CD4-positive, alpha-beta T cell (primary cell): ENCODE data around the gene SPDEF. TPM values are rescaled to one million over a fixed set of nuclear protein-coding genes. Genes with fewer than 3 reads are reported as not detected.

Source experiments
- ATAC-seq: fragments of 200-7000 bp; cut with Tn5 transposase; one replicate; pipeline ENCODE4 v1.10.0; 2022; ENCODE audit warnings: mild to moderate bottlenecking; ENCODE audit not compliant: poor library complexity
- CTCF ChIA-PET: fragments of 350-600 bp; sonication (Branson Sonifier 250); formaldehyde crosslinking; loops from one replicate; lab custom pipeline; 2021; ENCODE audit warnings: antibody characterized with exemption, inconsistent platforms; lab: Charles Lee
- POLR2A ChIA-PET: fragments of 350-600 bp; sonication (Branson Sonifier 250); formaldehyde crosslinking; loops from one replicate; lab custom pipeline; 2021; ENCODE audit warnings: antibody characterized with exemption, inconsistent platforms; lab: Charles Lee
- DNase-seq, 14 experiments: peaks; one replicate each; pipeline ENCODE4 v3.0.0-alpha.2; 2013 to 2020; ENCODE audit warnings: mixed read lengths in 2 of 14
- H3K27ac ChIP-seq, 2 donors: one replicate each; pipeline versions ENCODE4 v1.5.1 to v1.7.0; 2013; ENCODE audit warnings: low read length in 2 of 2, low read depth in 1 of 2, mild to moderate bottlenecking in 1 of 2
- H3K27me3 ChIP-seq, 2 experiments: 1 replicate in 1 of 2; 2 replicates in 1 of 2; pipeline versions ENCODE4 v1.6.1 to v1.7.0; 2013; ENCODE audit warnings: low read length in 2 of 2, control low read depth in 1 of 2, mild to moderate bottlenecking in 1 of 2, moderate library complexity in 1 of 2; ENCODE audit not compliant: insufficient read depth in 2 of 2, control insufficient read depth in 1 of 2
- H3K36me3 ChIP-seq: one replicate; pipeline ENCODE4 v1.6.1; 2013; ENCODE audit warnings: low read length, control low read depth; ENCODE audit not compliant: insufficient read depth
- H3K4me1 ChIP-seq: one replicate; pipeline ENCODE4 v1.6.1; 2013; ENCODE audit warnings: low read length, control low read depth; ENCODE audit not compliant: insufficient read depth
- H3K4me3 ChIP-seq: one replicate; pipeline ENCODE4 v1.5.1; 2013; ENCODE audit warnings: mild to moderate bottlenecking, low read length, moderate library complexity
- H3K9me3 ChIP-seq, 2 experiments: 1 replicate in 1 of 2; 2 replicates in 1 of 2; pipeline versions ENCODE4 v1.6.1 to v1.7.0; 2013; ENCODE audit warnings: low read length in 2 of 2, mild to moderate bottlenecking in 2 of 2, control low read depth in 1 of 2, moderate library complexity in 1 of 2; ENCODE audit not compliant: control insufficient read depth in 1 of 2, insufficient read depth in 1 of 2
- H3K27ac Mint-ChIP-seq: one replicate; pipeline ENCODE4 v1.8.0; 2020; ENCODE audit warnings: mixed read lengths
- H3K27me3 Mint-ChIP-seq: one replicate; pipeline ENCODE4 v1.8.0; 2021; ENCODE audit warnings: mixed read lengths
- H3K36me3 Mint-ChIP-seq: one replicate; pipeline ENCODE4 v1.8.0; 2021; ENCODE audit warnings: low read depth, mixed read lengths
- H3K4me1 Mint-ChIP-seq: one replicate; pipeline ENCODE4 v1.8.0; 2021; ENCODE audit warnings: low read depth, mixed read lengths
- H3K4me3 Mint-ChIP-seq: one replicate; pipeline ENCODE4 v1.8.0; 2020; ENCODE audit warnings: mild to moderate bottlenecking, mixed read lengths
- H3K9me3 Mint-ChIP-seq: one replicate; pipeline ENCODE4 v1.8.0; 2020; ENCODE audit warnings: mixed read lengths
- intact Hi-C, 2 experiments: fragments of 100-400 bp; cut with DNase I in 1 of 2; cut with micrococcal nuclease in 1 of 2; formaldehyde crosslinking; loops; one replicate each; pipeline versions ENCODE4 v1.15.1 to v1.9.0; 2023 to 2025; cut with DNase I, micrococcal nuclease
- total RNA-seq, 174 experiments: library from RNA in 2 of 174; stranded (reverse) in 2 of 174; gene quantifications; one replicate each; pipeline ENCODE4 v1.2.3 and lab custom pipeline; 2021 to 2026
- TF ChIP-seq, protein P1 (sequence below): fragments of 200-600 bp; IDR thresholded peaks from one replicate; pipeline ENCODE4 v1.8.0; 2022; ENCODE audit warnings: antibody characterized with exemption, mild to moderate bottlenecking

The SPDEF gene
- total RNA-seq, 2 experiments from 2014 or later = 0.17 to 0.36 TPM

- Mint-ChIP-seq H3K36me3 (no peaks in the 10 kb centered on the region), H3K27ac (no peak overlapping the region), H3K4me3 (no peak overlapping the region), H3K4me1 (no peaks in the 10 kb centered on the region), H3K27me3 (no peaks in the 10 kb centered on the region), H3K9me3 (no peaks in the 10 kb centered on the region)
- intact Hi-C loops = no loop called here
- no peaks in the 10 kb centered on the region for H3K36me3 ChIP-seq
- H3K4me3 ChIP-seq = no peak overlapping the region
- TF ChIP-seq, protein P1, sequence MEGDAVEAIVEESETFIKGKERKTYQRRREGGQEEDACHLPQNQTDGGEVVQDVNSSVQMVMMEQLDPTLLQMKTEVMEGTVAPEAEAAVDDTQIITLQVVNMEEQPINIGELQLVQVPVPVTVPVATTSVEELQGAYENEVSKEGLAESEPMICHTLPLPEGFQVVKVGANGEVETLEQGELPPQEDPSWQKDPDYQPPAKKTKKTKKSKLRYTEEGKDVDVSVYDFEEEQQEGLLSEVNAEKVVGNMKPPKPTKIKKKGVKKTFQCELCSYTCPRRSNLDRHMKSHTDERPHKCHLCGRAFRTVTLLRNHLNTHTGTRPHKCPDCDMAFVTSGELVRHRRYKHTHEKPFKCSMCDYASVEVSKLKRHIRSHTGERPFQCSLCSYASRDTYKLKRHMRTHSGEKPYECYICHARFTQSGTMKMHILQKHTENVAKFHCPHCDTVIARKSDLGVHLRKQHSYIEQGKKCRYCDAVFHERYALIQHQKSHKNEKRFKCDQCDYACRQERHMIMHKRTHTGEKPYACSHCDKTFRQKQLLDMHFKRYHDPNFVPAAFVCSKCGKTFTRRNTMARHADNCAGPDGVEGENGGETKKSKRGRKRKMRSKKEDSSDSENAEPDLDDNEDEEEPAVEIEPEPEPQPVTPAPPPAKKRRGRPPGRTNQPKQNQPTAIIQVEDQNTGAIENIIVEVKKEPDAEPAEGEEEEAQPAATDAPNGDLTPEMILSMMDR = no peak
- no peaks in the 10 kb centered on the region for H3K4me1 ChIP-seq
- CTCF ChIA-PET = interaction anchor here (1.0 kb wide), 1 partner anchor 13 kb away, joined by 3 read pairs; no protein-coding TSS in a partner anchor
- ATAC-seq = no peak
- H3K27me3 ChIP-seq = no peaks in the 10 kb centered on the region
- H3K27ac ChIP-seq = no peak overlapping the region
- POLR2A ChIA-PET = no interaction called here
- DNase-seq = no peak
- H3K9me3 ChIP-seq = no peaks in the 10 kb centered on the region
These were observed 9.4 kb downstream of the SPDEF start for GRCh38 chr6:34546551-34547321.

DNA sequence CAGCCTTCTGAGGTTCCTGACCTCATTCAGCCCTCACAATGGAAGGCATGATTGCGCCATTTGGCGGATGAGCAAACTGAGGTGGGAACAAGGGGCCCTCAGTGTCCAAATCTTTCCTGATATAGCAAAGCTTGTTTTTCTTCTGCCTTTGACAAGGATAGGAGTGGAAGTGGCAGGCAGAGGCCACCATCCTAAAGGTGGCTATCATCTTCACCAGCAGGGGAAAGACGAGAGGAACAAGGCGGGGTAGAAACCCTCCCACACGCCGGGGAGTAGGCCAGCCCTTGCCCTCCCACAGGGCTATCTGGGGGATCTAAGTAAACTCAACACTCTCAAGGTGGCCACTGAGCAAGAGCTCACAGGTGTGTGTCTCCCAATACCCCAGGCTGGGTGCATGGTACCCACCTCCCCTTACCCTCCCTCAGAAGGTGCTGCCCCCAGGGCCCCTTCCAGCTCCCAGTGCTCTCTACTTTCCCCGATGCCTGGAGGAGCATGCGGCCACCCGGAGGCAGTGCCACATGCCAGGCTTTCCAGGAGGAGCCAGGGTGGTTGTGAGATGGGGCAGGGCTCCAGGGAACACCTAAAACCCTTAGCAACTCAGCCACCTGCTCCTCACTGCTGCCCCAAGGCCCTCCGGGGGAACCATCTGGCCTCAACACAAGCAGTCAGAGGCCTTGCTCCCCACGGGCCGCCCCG lies 11.2 kb downstream of the SPDEF start:
- no peaks in the 10 kb centered on the region for H3K9me3 ChIP-seq
- Mint-ChIP-seq H3K4me1 (no peaks in the 10 kb centered on the region), H3K27ac (no peak overlapping the region), H3K9me3 (no peaks in the 10 kb centered on the region), H3K36me3 (no peaks in the 10 kb centered on the region), H3K4me3 (no peak overlapping the region), H3K27me3 (no peaks in the 10 kb centered on the region)
- CTCF ChIA-PET = no interaction called here
- intact Hi-C loops = no loop called here
- ATAC-seq (no peak), DNase-seq (no peak)
- TF ChIP-seq, protein P1 = no peak
- H3K4me3 ChIP-seq = no peak overlapping the region
- POLR2A ChIA-PET = no interaction called here
- no peaks in the 10 kb centered on the region for H3K27me3 ChIP-seq
- H3K4me1 ChIP-seq = no peaks in the 10 kb centered on the region
- H3K36me3 ChIP-seq = no peaks in the 10 kb centered on the region
- no peak overlapping the region for H3K27ac ChIP-seq

- Histone ChIP-seq H3K9me3 (no peaks in the 10 kb centered on the region), H3K36me3 (no peaks in the 10 kb centered on the region), H3K27me3 (no peaks in the 10 kb centered on the region), H3K4me1 (no peaks in the 10 kb centered on the region), H3K27ac (no peak overlapping the region), H3K4me3 (no peak overlapping the region)
- ATAC-seq (no peak), DNase-seq (no peak)
- H3K36me3 Mint-ChIP-seq = no peaks in the 10 kb centered on the region
- TF ChIP-seq, protein P1 = no peak
- no peak overlapping the region for H3K27ac Mint-ChIP-seq
- H3K4me3 Mint-ChIP-seq = no peak overlapping the region
- H3K9me3 Mint-ChIP-seq = no peaks in the 10 kb centered on the region
- ChIA-PET POLR2A (no interaction called here), CTCF (interaction anchor here (0.6 kb wide), 1 partner anchor 614 kb away, joined by 4 read pairs; no protein-coding TSS in a partner anchor)
- H3K4me1 Mint-ChIP-seq = no peaks in the 10 kb centered on the region
- intact Hi-C loops = no loop called here
- H3K27me3 Mint-ChIP-seq = no peaks in the 10 kb centered on the region
These were observed 12.0 kb downstream of the SPDEF start for GRCh38 chr6:34544052-34544604.
